GM12891 (cell line): Measurements from ENCODE around the gene FBXL7.

Experiments
- POLR2A ChIP-seq: IDR thresholded peaks from 2 replicates; pipeline ENCODE4 v1.6.1; 2011; ENCODE audit warnings: low read depth, low read length, control low read depth
- SPI1 ChIP-seq: IDR thresholded peaks from 2 replicates; pipeline ENCODE4 v1.6.1; 2011; ENCODE audit warnings: low read depth, low read length, control low read depth
- TAF1 ChIP-seq: IDR thresholded peaks from 2 replicates; pipeline ENCODE4 v1.6.1; 2011; ENCODE audit warnings: low read depth, low read length, control low read depth

GRCh38 chr5:15823398-15823797 lies 323.4 kb downstream of the FBXL7 start:
- no peak for TF ChIP-seq POLR2A
- no peak for TF ChIP-seq SPI1
- no peak for TF ChIP-seq TAF1
